Measurements from ENCODE around the gene SPATS2.

SPATS2 gene

DNA sequence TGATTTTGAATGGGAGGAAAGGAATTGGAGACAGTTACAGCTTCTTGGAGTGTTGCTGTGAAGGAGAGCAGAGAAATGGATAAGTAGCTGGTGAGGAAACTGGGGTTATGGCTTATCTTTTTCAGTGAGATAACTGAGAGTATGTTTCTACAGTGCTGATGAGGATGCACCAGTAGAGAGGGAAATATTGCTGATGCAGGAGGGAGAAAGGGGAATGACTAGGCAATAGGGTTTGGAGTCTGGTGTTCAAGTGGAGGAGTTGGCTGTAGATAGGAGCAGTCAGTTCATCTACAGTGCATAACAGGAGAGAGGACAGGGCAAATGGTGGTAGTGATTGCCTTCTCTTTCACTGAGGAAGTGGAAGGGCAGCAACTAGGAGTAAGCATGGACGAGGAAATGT, 33.0 kb downstream of the SPATS2 start:
- H3K36me3 ChIP-seq (ENCODE audit: control insufficient read depth in 2 of 2, insufficient read depth in 1 of 2, low read length in 2 of 2): no peaks in the 10 kb centered on the region; a peak in 1 of 3 replicates
- CTCF ChIA-PET: interaction anchor here (0.6 kb wide), 2 partner anchors 15 to 137 kb away, joined by 3 to 4 read pairs; no protein-coding TSS in a partner anchor
- no peak overlapping the region for H3K4me3 ChIP-seq (ENCODE audit: low read depth, low read length)
- H3K4me1 ChIP-seq (ENCODE audit: control insufficient read depth, insufficient read depth, low read length): no peaks in the 10 kb centered on the region
- H3K9me3 ChIP-seq (ENCODE audit: control insufficient read depth, insufficient read depth, low read depth, low read length): no peaks in the 10 kb centered on the region
- POLR2A ChIA-PET: interaction anchor here (1.9 kb wide), 1 partner anchor 33 kb away, joined by 9 read pairs; the partner anchor contains the start of gene SPATS2
- TF ChIP-seq ZNF132 (tag by site-specific recombination; IDR thresholded peaks at IDR 0.05; ENCODE audit: borderline replicate concordance) (no peak), ZBTB17 (tag by site-specific recombination; IDR thresholded peaks at IDR 0.05) (peak; percentile 55; the same call in 1 of the 2 replicates), OSR2 (tag by site-specific recombination; IDR thresholded peaks at IDR 0.05) (0 out of 2 replicates have a peak, but pooled peaks have one; percentile 11), ZNF600 (tag by site-specific recombination; IDR thresholded peaks at IDR 0.05) (peak; percentile 75), PRDM1 (tag by site-specific recombination; IDR thresholded peaks at IDR 0.05) (peak; percentile 83)
- no peak overlapping the region for H3K27ac ChIP-seq (ENCODE audit: extremely low read depth, low read depth, low read length)

DNA sequence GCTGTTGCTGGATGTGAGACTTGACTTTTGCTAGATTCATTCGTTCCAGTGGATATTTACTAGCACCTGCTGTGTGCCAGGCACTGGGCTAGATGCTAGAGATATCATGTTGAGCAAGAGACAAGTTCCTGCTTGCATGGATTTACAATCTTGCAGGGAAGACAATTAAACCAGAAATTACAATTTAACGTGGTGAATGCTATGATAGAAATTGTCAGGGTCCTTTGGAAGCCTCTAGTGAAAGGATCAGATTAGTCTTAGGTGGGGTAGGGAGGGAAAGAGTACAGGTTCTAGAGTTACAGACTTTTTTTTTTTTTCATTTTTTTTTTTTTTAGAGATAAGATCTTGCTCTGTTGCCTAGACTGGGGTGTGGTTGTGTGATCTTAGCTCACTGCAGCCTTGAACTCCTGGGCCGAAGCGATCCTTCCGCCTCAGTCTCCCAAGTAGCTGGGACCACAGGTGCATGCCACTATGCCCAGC, 36.7 kb downstream of the SPATS2 start:
- ChIA-PET POLR2A (interaction anchor here (0.6 kb wide), 1 partner anchor 37 kb away, joined by 3 read pairs; the partner anchor contains the start of gene SPATS2), CTCF (interaction anchor here (1.1 kb wide), 1 partner anchor 45 kb away, joined by 4 read pairs; no protein-coding TSS in a partner anchor)
- H3K4me3 ChIP-seq (ENCODE audit: low read depth, low read length): no peak overlapping the region
- no peaks in the 10 kb centered on the region for H3K36me3 ChIP-seq (ENCODE audit: control insufficient read depth in 2 of 2, insufficient read depth in 1 of 2, low read length in 2 of 2)
- no peak overlapping the region for H3K27ac ChIP-seq (ENCODE audit: extremely low read depth, low read depth, low read length)
- no peaks in the 10 kb centered on the region for H3K4me1 ChIP-seq (ENCODE audit: control insufficient read depth, insufficient read depth, low read length)
- no peaks in the 10 kb centered on the region for H3K9me3 ChIP-seq (ENCODE audit: control insufficient read depth, insufficient read depth, low read depth, low read length)
- TF ChIP-seq, protein P1, sequence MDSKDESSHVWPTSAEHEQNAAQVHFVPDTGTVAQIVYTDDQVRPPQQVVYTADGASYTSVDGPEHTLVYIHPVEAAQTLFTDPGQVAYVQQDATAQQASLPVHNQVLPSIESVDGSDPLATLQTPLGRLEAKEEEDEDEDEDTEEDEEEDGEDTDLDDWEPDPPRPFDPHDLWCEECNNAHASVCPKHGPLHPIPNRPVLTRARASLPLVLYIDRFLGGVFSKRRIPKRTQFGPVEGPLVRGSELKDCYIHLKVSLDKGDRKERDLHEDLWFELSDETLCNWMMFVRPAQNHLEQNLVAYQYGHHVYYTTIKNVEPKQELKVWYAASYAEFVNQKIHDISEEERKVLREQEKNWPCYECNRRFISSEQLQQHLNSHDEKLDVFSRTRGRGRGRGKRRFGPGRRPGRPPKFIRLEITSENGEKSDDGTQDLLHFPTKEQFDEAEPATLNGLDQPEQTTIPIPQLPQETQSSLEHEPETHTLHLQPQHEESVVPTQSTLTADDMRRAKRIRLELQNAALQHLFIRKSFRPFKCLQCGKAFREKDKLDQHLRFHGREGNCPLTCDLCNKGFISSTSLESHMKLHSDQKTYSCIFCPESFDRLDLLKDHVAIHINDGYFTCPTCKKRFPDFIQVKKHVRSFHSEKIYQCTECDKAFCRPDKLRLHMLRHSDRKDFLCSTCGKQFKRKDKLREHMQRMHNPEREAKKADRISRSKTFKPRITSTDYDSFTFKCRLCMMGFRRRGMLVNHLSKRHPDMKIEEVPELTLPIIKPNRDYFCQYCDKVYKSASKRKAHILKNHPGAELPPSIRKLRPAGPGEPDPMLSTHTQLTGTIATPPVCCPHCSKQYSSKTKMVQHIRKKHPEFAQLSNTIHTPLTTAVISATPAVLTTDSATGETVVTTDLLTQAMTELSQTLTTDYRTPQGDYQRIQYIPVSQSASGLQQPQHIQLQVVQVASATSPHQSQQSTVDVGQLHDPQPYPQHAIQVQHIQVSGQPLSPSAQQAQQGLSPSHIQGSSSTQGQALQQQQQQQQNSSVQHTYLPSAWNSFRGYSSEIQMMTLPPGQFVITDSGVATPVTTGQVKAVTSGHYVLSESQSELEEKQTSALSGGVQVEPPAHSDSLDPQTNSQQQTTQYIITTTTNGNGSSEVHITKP (tag by site-specific recombination; IDR thresholded peaks at IDR 0.05): peak; percentile 25; the same call in 1 of the 2 replicates
- peak; percentile 74 for TF ChIP-seq PRDM6 (tag by site-specific recombination; IDR thresholded peaks at IDR 0.05)
- peak; percentile 19; the same call in 1 of the 2 replicates for TF ChIP-seq ZNF398 (tag by site-specific recombination; IDR thresholded peaks at IDR 0.05)
- TF ChIP-seq ZNF639 (tag by site-specific recombination; IDR thresholded peaks at IDR 0.05): no peak
- no peak for TF ChIP-seq ZEB2 (tag by site-specific recombination; IDR thresholded peaks at IDR 0.05)
- peak; percentile 47; the same call in 1 of the 2 replicates for TF ChIP-seq SCRT2 (tag by site-specific recombination; IDR thresholded peaks at IDR 0.05)
- TF ChIP-seq ZNF530 (tag by site-specific recombination; IDR thresholded peaks at IDR 0.05; ENCODE audit: low read depth): no peak
- no peak for TF ChIP-seq ZNF354C (tag by site-specific recombination; IDR thresholded peaks at IDR 0.05; ENCODE audit: borderline replicate concordance, low read depth)
- TF ChIP-seq, protein P2, sequence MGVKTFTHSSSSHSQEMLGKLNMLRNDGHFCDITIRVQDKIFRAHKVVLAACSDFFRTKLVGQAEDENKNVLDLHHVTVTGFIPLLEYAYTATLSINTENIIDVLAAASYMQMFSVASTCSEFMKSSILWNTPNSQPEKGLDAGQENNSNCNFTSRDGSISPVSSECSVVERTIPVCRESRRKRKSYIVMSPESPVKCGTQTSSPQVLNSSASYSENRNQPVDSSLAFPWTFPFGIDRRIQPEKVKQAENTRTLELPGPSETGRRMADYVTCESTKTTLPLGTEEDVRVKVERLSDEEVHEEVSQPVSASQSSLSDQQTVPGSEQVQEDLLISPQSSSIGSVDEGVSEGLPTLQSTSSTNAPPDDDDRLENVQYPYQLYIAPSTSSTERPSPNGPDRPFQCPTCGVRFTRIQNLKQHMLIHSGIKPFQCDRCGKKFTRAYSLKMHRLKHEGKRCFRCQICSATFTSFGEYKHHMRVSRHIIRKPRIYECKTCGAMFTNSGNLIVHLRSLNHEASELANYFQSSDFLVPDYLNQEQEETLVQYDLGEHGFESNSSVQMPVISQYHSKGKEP (tag by site-specific recombination; IDR thresholded peaks at IDR 0.05): peak; percentile 84
- TF ChIP-seq HOXD13 (CRISPR knock-in tag; IDR thresholded peaks at IDR 0.05; ENCODE audit: borderline replicate concordance): no peak
- peak; percentile 44; the same call in 1 of the 2 replicates for TF ChIP-seq KLF8 (tag by site-specific recombination; IDR thresholded peaks at IDR 0.05)
- no peak for TF ChIP-seq ELK4 (IDR thresholded peaks at IDR 0.05; ENCODE audit: borderline replicate concordance, low read depth, low read length)
- TF ChIP-seq ZFP3 (tag by site-specific recombination; IDR thresholded peaks at IDR 0.05; ENCODE audit: low read depth): no peak
- peak; percentile 82 for TF ChIP-seq ZNF362 (tag by site-specific recombination; IDR thresholded peaks at IDR 0.05)
- TF ChIP-seq ZBTB8A (tag by site-specific recombination; IDR thresholded peaks at IDR 0.05): peak; percentile 26; the same call in 1 of the 2 replicates
- peak; percentile 48; the same call in 1 of the 2 replicates for TF ChIP-seq ZIC2 (tag by site-specific recombination; IDR thresholded peaks at IDR 0.05)
